Esophagus muscularis mucosa (tissue), 4 donors: ENCODE measurements around the gene CLTB. TPM values are rescaled to one million over a fixed set of nuclear protein-coding genes. Genes with fewer than 3 reads are reported as not detected.
"Not testable (repeated sequence)": the region's sequence is repeated elsewhere in the genome, so short reads cannot be mapped to it uniquely, and the experiment has no call there.

Experiments used
- DNase-seq: peaks from one replicate; pipeline ENCODE4 v3.0.0-alpha.2; 2017; ENCODE audit errors: extremely low spot score
- H3K27ac ChIP-seq, 4 donors: fragments of 200-600 bp; sonication (generic); replicated peaks in 1 of 4; 1 replicate in 3 of 4; 2 replicates in 1 of 4; pipeline ENCODE4 v1.5.1; 2016 to 2019; ENCODE audit warnings: mild to moderate bottlenecking in 1 of 4
- H3K27me3 ChIP-seq, 4 donors: fragments of 200-600 bp; sonication (generic); one replicate each; pipeline versions ENCODE4 v1.5.1 to v1.6.0; 2016 to 2019
- H3K36me3 ChIP-seq, 4 donors: fragments of 200-600 bp; sonication (generic); one replicate each; pipeline ENCODE4 v1.5.1; 2016 to 2019
- H3K4me1 ChIP-seq, 4 donors: fragments of 200-600 bp; sonication (generic); one replicate each; pipeline ENCODE4 v1.5.1; 2016 to 2019
- H3K4me3 ChIP-seq, 4 donors: fragments of 200-600 bp; sonication (generic); 1 replicate in 2 of 4; 2 replicates in 2 of 4; pipeline ENCODE4 v1.5.1; 2016 to 2019; ENCODE audit warnings: mild to moderate bottlenecking in 4 of 4, moderate library complexity in 1 of 4
- H3K9me3 ChIP-seq, 4 donors: fragments of 200-600 bp; sonication (generic); 1 replicate in 3 of 4; 2 replicates in 1 of 4; pipeline ENCODE4 v1.5.1; 2016 to 2019
- EP300 ChIP-seq: sonication (generic); formaldehyde crosslinking; IDR thresholded peaks from one replicate; pipeline ENCODE4 v1.6.1; 2017; ENCODE audit warnings: antibody characterized with exemption
- POLR2A ChIP-seq: fragments of 450-650 bp; IDR thresholded peaks from one replicate; pipeline ENCODE4 v1.6.1; 2017; ENCODE audit warnings: antibody characterized with exemption, moderate library complexity, mild to moderate bottlenecking, low read depth
- POLR2AphosphoS5 ChIP-seq, 2 donors: sonication (generic); formaldehyde crosslinking; IDR thresholded peaks; one replicate each; pipeline ENCODE4 v1.6.1; 2017; ENCODE audit warnings: antibody characterized with exemption in 2 of 2
- WGBS: methylation state at CpG from one replicate; pipeline ENCODE4 v1.1.5; 2018; 5-methylcytosine and 5-hydroxymethylcytosine counted together
- intact Hi-C: fragments of 100-400 bp; cut with DNase I; formaldehyde crosslinking; loops from one replicate; pipeline ENCODE4 v1.15.1; 2023
- total RNA-seq, 4 donors: library from RNA; depleted of rRNA; stranded (reverse); fragments of >200 nt; gene quantifications; one replicate each; pipeline versions ENCODE4 v1.1.0 to v1.2.1, GENCODE V29; 2016
- TF ChIP-seq, protein P1 (sequence below), 3 experiments: fragments of 200-600 bp in 2 of 3; fragments of 450-650 bp in 1 of 3; sonication (generic) in 2 of 3; IDR thresholded peaks; one replicate each; pipeline ENCODE4 v1.5.1; 2017 to 2019; ENCODE audit warnings: antibody characterized with exemption in 3 of 3, mild to moderate bottlenecking in 2 of 3, moderate library complexity in 1 of 3

Gene CLTB
- total RNA-seq, 4 donors from 2014 or later: 220 to 267 (median 239) TPM

DNA sequence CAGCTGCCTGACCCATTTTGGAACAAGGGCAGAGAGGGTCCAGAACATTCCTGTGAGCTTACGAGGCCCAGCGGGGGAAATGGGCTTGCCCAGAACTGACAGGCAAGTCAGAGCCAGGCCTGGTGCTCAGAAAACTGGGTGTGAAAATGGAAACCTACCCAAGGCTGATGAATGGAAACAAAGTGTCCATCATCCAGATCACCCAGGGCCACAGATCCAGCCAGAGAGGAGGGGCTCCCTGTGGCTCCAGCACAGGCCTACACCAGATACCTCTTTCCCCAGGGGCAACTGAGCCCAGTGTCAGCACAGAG, 3.1 kb downstream of the CLTB start:
- H3K4me1 ChIP-seq: peaks cover 51 to 59% (median 55%) of the 10 kb centered on the region in 4 donors
- no peak for DNase-seq
- 38% methylated on average over 2 of the region's 2 CpGs for WGBS
- H3K9me3 ChIP-seq: no peaks in the 10 kb centered on the region
- no peak for TF ChIP-seq POLR2A
- TF ChIP-seq POLR2AphosphoS5 (IDR thresholded peaks at IDR 0.05): peak in 1 of 2 donors; percentile 45
- H3K27ac ChIP-seq: peak overlapping the region; percentile 49 to 98 (median 92)
- intact Hi-C loops: loop anchor here (10.0 kb wide), 1 partner anchor 132 kb away; the partner anchor contains the start of gene CDHR2
- peaks cover 7 to 29% (median 20%) of the 10 kb centered on the region in 4 donors for H3K36me3 ChIP-seq
- H3K27me3 ChIP-seq: no peaks in the 10 kb centered on the region
- no peak overlapping the region for H3K4me3 ChIP-seq

DNA sequence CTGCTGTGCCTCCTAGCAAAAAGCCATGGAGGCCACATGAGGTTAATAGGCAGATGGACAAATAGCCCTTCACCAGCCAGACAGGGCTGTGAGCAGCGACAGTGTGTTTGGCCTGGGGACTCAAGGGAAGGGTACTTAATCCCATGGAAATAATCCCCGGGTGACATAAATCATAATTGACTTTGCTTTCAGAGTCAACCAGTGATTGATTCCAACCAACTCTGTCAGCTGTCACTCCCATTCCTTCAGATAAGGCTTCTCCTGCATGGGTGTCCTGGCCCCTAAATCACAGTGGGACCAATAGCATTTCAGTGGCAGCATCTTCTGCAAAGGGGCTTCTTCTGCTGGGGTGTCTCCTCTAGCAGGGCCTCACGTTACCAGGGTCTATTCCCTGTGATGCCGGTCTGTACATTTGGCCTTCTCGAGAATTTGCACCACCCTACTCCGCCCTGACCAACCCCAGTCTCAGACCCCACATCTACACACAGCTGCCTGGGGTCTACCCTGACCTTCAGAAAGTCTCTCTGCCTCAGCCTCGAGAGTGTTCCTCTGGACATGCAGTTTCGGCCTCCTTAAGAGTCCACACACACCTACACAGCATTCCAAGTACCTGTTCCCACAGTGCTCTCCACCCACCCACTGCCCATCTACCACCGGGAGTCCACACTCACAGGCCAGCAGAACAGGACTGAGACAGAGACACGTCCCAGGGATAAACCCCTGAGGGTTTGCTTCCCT, 3.7 kb downstream of the CLTB start:
- H3K27ac ChIP-seq: peak overlapping the region; percentile 49 to 98 (median 92)
- peaks cover 7 to 34% (median 26%) of the 10 kb centered on the region in 4 donors for H3K36me3 ChIP-seq
- 76% methylated on average over 10 of the region's 10 CpGs for WGBS
- no peaks in the 10 kb centered on the region for H3K9me3 ChIP-seq
- no peaks in the 10 kb centered on the region for H3K27me3 ChIP-seq
- no peak for DNase-seq
- TF ChIP-seq EP300 (no peak), POLR2AphosphoS5 (IDR thresholded peaks at IDR 0.05) (no peak), POLR2A (no peak)
- TF ChIP-seq, protein P1, sequence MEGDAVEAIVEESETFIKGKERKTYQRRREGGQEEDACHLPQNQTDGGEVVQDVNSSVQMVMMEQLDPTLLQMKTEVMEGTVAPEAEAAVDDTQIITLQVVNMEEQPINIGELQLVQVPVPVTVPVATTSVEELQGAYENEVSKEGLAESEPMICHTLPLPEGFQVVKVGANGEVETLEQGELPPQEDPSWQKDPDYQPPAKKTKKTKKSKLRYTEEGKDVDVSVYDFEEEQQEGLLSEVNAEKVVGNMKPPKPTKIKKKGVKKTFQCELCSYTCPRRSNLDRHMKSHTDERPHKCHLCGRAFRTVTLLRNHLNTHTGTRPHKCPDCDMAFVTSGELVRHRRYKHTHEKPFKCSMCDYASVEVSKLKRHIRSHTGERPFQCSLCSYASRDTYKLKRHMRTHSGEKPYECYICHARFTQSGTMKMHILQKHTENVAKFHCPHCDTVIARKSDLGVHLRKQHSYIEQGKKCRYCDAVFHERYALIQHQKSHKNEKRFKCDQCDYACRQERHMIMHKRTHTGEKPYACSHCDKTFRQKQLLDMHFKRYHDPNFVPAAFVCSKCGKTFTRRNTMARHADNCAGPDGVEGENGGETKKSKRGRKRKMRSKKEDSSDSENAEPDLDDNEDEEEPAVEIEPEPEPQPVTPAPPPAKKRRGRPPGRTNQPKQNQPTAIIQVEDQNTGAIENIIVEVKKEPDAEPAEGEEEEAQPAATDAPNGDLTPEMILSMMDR (IDR thresholded peaks at IDR 0.05): no peak
- intact Hi-C loops: loop anchor here (10.0 kb wide), 1 partner anchor 132 kb away; the partner anchor contains the start of gene CDHR2
- peaks cover 51 to 64% (median 59%) of the 10 kb centered on the region in 4 donors for H3K4me1 ChIP-seq
- no peak overlapping the region for H3K4me3 ChIP-seq

DNA sequence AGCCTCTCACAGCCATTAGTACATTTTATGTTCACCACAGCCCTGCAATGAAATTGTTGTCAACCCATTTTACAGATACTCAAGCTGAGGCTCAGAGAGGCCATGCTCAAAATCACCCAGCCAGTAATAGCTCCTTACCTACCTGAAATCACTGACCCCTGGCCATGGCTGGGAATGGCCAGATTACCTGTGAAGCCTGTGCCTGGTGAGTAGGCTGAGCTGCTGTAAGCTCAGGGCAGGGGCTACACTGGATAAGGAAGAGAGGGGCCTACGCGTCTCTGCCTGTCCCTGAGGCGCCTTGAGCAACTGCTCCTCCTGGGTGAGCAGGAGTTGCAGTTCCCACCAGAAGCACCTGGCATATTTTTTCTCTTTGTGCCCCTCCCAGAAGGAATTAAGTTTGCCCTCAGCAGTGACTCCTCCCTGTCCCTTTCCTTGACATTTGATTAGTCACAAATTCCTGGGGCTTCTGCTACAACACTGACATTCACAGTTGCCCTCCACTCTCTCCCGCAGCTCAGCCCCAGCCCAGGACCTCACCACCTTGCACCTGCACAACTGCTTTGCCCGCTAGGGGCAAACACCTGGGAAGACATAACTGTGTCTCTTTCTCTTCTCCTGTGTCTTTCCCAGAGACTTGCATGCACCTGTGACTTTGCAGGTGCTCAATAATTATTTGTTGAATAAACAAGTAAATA, 5.7 kb downstream of the CLTB start:
- 96% methylated on average over 5 of the region's 5 CpGs for WGBS

DNA sequence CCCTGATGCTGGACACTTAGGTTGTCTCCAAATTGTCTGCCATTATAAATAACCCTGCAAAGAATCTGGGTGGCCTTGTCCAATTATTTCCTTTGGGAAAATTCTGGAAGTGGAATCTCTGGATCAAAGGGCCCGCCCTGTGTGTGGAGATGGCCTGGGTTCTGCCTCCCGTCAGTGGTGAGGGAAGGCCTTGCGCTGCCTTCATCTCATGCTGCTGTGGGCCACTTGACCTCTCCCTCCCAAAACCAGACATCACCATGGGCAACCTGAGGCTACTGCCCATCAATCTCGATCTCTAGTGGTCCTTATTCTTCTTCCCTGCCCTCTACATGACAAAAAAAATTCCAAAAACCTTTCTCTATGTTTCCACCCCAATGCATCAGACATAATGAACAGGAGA, 6.6 kb downstream of the CLTB start:
- H3K4me3 ChIP-seq: no peak overlapping the region
- H3K36me3 ChIP-seq: peaks cover 29 to 61% (median 50%) of the 10 kb centered on the region in 4 donors
- no peaks in the 10 kb centered on the region for H3K9me3 ChIP-seq
- H3K27ac ChIP-seq: no peak overlapping the region
- DNase-seq: no peak
- intact Hi-C loops: loop anchor here (10.0 kb wide), 1 partner anchor 135 kb away; the partner anchor contains the start of gene CDHR2
- H3K4me1 ChIP-seq: peaks cover 46 to 51% (median 49%) of the 10 kb centered on the region in 4 donors
- TF ChIP-seq POLR2AphosphoS5 (IDR thresholded peaks at IDR 0.05): no peak
- TF ChIP-seq, protein P1 (IDR thresholded peaks at IDR 0.05): no peak
- no peak for TF ChIP-seq POLR2A
- no peak for TF ChIP-seq EP300
- WGBS: 95% methylated on average over 4 of the region's 4 CpGs
- no peaks in the 10 kb centered on the region for H3K27me3 ChIP-seq

More for the DNA sequence above, 5.7 kb downstream of the CLTB start:
- Histone ChIP-seq H3K4me3 (no peak overlapping the region), H3K27ac (no peak overlapping the region), H3K27me3 (no peaks in the 10 kb centered on the region), H3K9me3 (no peaks in the 10 kb centered on the region), H3K4me1 (peaks cover 52 to 60% (median 58%) of the 10 kb centered on the region in 4 donors), H3K36me3 (peaks cover 25 to 55% (median 45%) of the 10 kb centered on the region in 4 donors)
- DNase-seq: no peak
- TF ChIP-seq, protein P1 (IDR thresholded peaks at IDR 0.05): no peak
- TF ChIP-seq POLR2A (no peak), POLR2AphosphoS5 (IDR thresholded peaks at IDR 0.05) (no peak), EP300 (no peak)
- intact Hi-C loops: loop anchor here (10.0 kb wide), 1 partner anchor 134 kb away; the partner anchor contains the start of gene CDHR2

DNA sequence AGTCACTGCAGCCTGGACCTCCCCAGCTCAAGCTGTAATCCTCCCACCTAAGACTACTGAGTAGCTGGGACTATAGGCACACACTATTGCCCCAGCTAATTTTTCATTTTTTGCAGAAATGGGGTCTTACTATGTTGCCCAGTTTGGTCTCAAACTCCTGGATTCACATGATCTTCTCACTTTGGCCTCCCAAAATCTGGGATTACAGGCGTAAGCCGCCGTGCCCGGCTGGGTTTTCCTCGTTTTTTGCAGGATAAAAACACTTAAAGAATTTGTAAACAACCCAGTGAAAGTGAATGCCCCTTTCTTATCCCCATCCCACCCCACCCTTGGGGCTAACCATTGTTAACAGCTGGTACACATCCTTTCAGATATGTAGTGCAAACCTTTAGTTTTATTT, 7.7 kb downstream of the CLTB start:
- Histone ChIP-seq H3K9me3 (no peaks in the 10 kb centered on the region), H3K27ac (peak overlapping the region in 2 of 4 donors; percentile 19 to 64), H3K4me1 (peaks cover 34 to 40% (median 38%) of the 10 kb centered on the region in 4 donors), H3K4me3 (no peak overlapping the region), H3K27me3 (no peaks in the 10 kb centered on the region), H3K36me3 (peaks cover 30 to 73% (median 60%) of the 10 kb centered on the region in 4 donors)
- WGBS: 83% methylated on average over 5 of the region's 5 CpGs
- no peak for DNase-seq
- TF ChIP-seq EP300: no peak
- TF ChIP-seq, protein P1 (IDR thresholded peaks at IDR 0.05): no peak
- TF ChIP-seq POLR2AphosphoS5 (IDR thresholded peaks at IDR 0.05): no peak
- no peak for TF ChIP-seq POLR2A
- intact Hi-C loops: no loop called here

DNA sequence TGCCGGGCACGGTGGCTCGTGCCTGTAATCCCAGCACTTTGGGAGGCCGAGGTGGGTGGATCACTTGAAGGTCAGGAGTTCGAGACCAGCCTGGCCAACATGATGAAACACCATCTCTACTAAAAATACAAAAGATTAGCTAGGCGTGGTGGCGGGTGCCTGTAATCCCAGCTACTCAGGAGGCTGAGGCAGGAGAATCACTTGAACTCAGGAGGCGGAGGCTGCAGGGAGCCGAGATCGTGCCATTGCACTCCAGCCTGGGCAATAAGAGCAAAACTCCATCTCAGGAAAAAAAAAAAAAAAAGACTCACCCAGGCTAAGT, 8.1 kb downstream of the CLTB start:
- H3K4me3 ChIP-seq, intact Hi-C loops, H3K27me3 ChIP-seq, DNase-seq, H3K9me3 ChIP-seq: not testable (repeated sequence)
- 76% methylated on average over 10 of the region's 10 CpGs for WGBS
- Histone ChIP-seq H3K36me3 (peaks cover 30 to 75% (median 61%) of the 10 kb centered on the region in 4 donors), H3K4me1 (peaks cover 30 to 37% (median 34%) of the 10 kb centered on the region in 4 donors), H3K27ac (peak overlapping the region; percentile 47 to 64 (median 50))
